ENCODE data around the gene NSUN6. TPM values are rescaled to one million over a fixed set of nuclear protein-coding genes. Genes with fewer than 3 reads are reported as not detected.

The NSUN6 gene
- polyA plus RNA-seq, 3 donors: 1.2 to 5.1 (median 3.1) TPM

- H3K4me2 ChIP-seq (replicated peaks; ENCODE audit: extremely low read depth, low read length, poor library complexity, severe bottlenecking): no peak overlapping the region
- H3K79me2 ChIP-seq (ENCODE audit: insufficient read depth, low read length): no peaks in the 10 kb centered on the region
- Mint-ChIP-seq H3K4me1 (no peaks in the 10 kb centered on the region), H3K27ac (no peak overlapping the region), H3K9me3 (no peaks in the 10 kb centered on the region), H3K27me3 (ENCODE audit: low read depth in 3 of 3) (peaks cover 0 to 4% (median 0%) of the 10 kb centered on the region in 3 donors), H3K36me3 (peaks cover 21 to 25% of the 10 kb centered on the region in 2 donors), H3K4me3 (no peak overlapping the region)
- H3K27ac ChIP-seq (ENCODE audit: low read depth in 1 of 2, low read length in 2 of 2): no peak overlapping the region
- DNase-seq: no peak
- no peak overlapping the region for H3K4me3 ChIP-seq (replicated peaks in 1 of 3; ENCODE audit: low read depth in 2 of 3, low read length in 3 of 3)
- TF ChIP-seq CTCF (IDR thresholded peaks at IDR 0.05): no peak
- H3K9me3 ChIP-seq (replicated peaks in 1 of 2; ENCODE audit: control insufficient read depth in 1 of 2, insufficient read depth in 1 of 2, low read length in 2 of 2): no peaks in the 10 kb centered on the region
- intact Hi-C loops (cut with micrococcal nuclease): no loop called here
- H3K4me1 ChIP-seq (ENCODE audit: control insufficient read depth in 1 of 2, insufficient read depth in 2 of 2, low read length in 2 of 2): no peaks in the 10 kb centered on the region
- H2AFZ ChIP-seq (ENCODE audit: insufficient read depth, low read depth, low read length, poor library complexity, severe bottlenecking): no peak overlapping the region
- no peaks in the 10 kb centered on the region for H4K20me1 ChIP-seq (ENCODE audit: insufficient read depth, low read length)
- WGBS (ENCODE audit: insufficient coverage): 100% methylated on average over 2 of the region's 4 CpGs
- H3K9ac ChIP-seq (ENCODE audit: insufficient read depth, low read length, poor library complexity, severe bottlenecking): no peak overlapping the region
- no peaks in the 10 kb centered on the region for H3K27me3 ChIP-seq (ENCODE audit: control insufficient read depth in 2 of 2, insufficient read depth in 2 of 2, low read length in 2 of 2)
- peaks cover 3 to 21% of the 10 kb centered on the region in 2 donors for H3K36me3 ChIP-seq (replicated peaks in 1 of 2; ENCODE audit: control insufficient read depth in 1 of 2, insufficient read depth in 2 of 2, low read length in 2 of 2)
Observed at GRCh38 chr10:18606051-18606695, 45.2 kb downstream of the NSUN6 start.

GRCh38 chr10:18601321-18601720, 50.1 kb downstream of the NSUN6 start:
- H3K9ac ChIP-seq (ENCODE audit: insufficient read depth, low read length, poor library complexity, severe bottlenecking): no peak overlapping the region
- H3K4me1 Mint-ChIP-seq: no peaks in the 10 kb centered on the region
- 100% methylated on average over 1 of the region's 2 CpGs for WGBS (ENCODE audit: insufficient coverage)
- no peak for TF ChIP-seq CTCF (IDR thresholded peaks at IDR 0.05)
- no peak overlapping the region for H3K4me3 Mint-ChIP-seq
- H3K27ac Mint-ChIP-seq: no peak overlapping the region
- no peaks in the 10 kb centered on the region for H3K9me3 ChIP-seq (replicated peaks in 1 of 2; ENCODE audit: control insufficient read depth in 1 of 2, insufficient read depth in 1 of 2, low read length in 2 of 2)
- H3K4me1 ChIP-seq (ENCODE audit: control insufficient read depth in 1 of 2, insufficient read depth in 2 of 2, low read length in 2 of 2): no peaks in the 10 kb centered on the region
- no peak overlapping the region for H3K4me3 ChIP-seq (replicated peaks in 1 of 3; ENCODE audit: low read depth in 2 of 3, low read length in 3 of 3)
- no peak overlapping the region for H3K27ac ChIP-seq (ENCODE audit: low read depth in 1 of 2, low read length in 2 of 2)
- H3K9me3 Mint-ChIP-seq: no peaks in the 10 kb centered on the region
- H3K36me3 Mint-ChIP-seq: peaks cover 15 to 23% of the 10 kb centered on the region in 2 donors
- H2AFZ ChIP-seq (ENCODE audit: insufficient read depth, low read depth, low read length, poor library complexity, severe bottlenecking): no peak overlapping the region
- peaks cover 0 to 7% of the 10 kb centered on the region in 2 donors for H3K36me3 ChIP-seq (replicated peaks in 1 of 2; ENCODE audit: control insufficient read depth in 1 of 2, insufficient read depth in 2 of 2, low read length in 2 of 2)
- no peak for DNase-seq
- H3K4me2 ChIP-seq (replicated peaks; ENCODE audit: extremely low read depth, low read length, poor library complexity, severe bottlenecking): no peak overlapping the region
- intact Hi-C loops (cut with micrococcal nuclease): no loop called here
- H4K20me1 ChIP-seq (ENCODE audit: insufficient read depth, low read length): no peaks in the 10 kb centered on the region
- no peaks in the 10 kb centered on the region for H3K79me2 ChIP-seq (ENCODE audit: insufficient read depth, low read length)
- H3K27me3 Mint-ChIP-seq (ENCODE audit: low read depth in 3 of 3): peaks cover 0 to 3% (median 0%) of the 10 kb centered on the region in 3 donors
- no peaks in the 10 kb centered on the region for H3K27me3 ChIP-seq (ENCODE audit: control insufficient read depth in 2 of 2, insufficient read depth in 2 of 2, low read length in 2 of 2)
